Muscle of leg (tissue), 11 donors: ENCODE results near the gene SH3BP5. TPM values are rescaled to one million over a fixed set of nuclear protein-coding genes. Genes with fewer than 3 reads are reported as not detected.

Experiments
- DNase-seq: peaks from one replicate; pipeline ENCODE4 v3.0.0; 2013
- H3K27ac ChIP-seq: one replicate; pipeline ENCODE4 v1.5.1; 2013; ENCODE audit warnings: mild to moderate bottlenecking, low read length, control low read depth
- H3K27me3 ChIP-seq: one replicate; pipeline ENCODE4 v1.6.1; 2013; ENCODE audit warnings: low read length; ENCODE audit not compliant: control insufficient read depth, insufficient read depth
- H3K36me3 ChIP-seq: one replicate; pipeline ENCODE4 v1.6.1; 2013; ENCODE audit warnings: low read length; ENCODE audit not compliant: control insufficient read depth, insufficient read depth
- H3K4me1 ChIP-seq: one replicate; pipeline ENCODE4 v1.6.1; 2013; ENCODE audit warnings: low read length; ENCODE audit not compliant: control insufficient read depth, insufficient read depth
- H3K4me3 ChIP-seq: one replicate; pipeline ENCODE4 v1.5.1; 2013; ENCODE audit warnings: low read length, control low read depth
- H3K9me3 ChIP-seq: replicated peaks from 2 replicates; pipeline ENCODE4 v1.6.1; 2013; ENCODE audit warnings: low read depth, low read length; ENCODE audit not compliant: control insufficient read depth
- WGBS: methylation state at CpG from one replicate; pipeline ENCODE4 v1.1.5; 2013; ENCODE audit warnings: missing lambda C conversion rate; ENCODE audit not compliant: insufficient coverage; 5-methylcytosine and 5-hydroxymethylcytosine counted together
- polyA plus RNA-seq, 8 donors: library from polyadenylated mRNA; unstranded; fragments of 120-200 nt; gene quantifications; one replicate each; pipeline versions ENCODE4 v1.2.1 to v1.2.3, GENCODE V29; 2013; ENCODE audit warnings: inconsistent platforms in 1 of 8, low replicate concordance in 1 of 8; ENCODE audit not compliant: insufficient read length in 8 of 8, insufficient read depth in 1 of 8
- total RNA-seq: library from RNA; stranded (reverse); fragments of 120-200 nt; gene quantifications from one replicate; pipeline ENCODE4 v1.2.4, GENCODE V29; 2013

SH3BP5 gene
- total and polyA plus RNA-seq, 9 donors: 23.7 to 48.4 (median 31.8) TPM

GRCh38 chr3:15207836-15208504 is 124.4 kb downstream of the SH3BP5 start:
- H3K27me3 ChIP-seq: no peaks in the 10 kb centered on the region
- WGBS: no CpG with 5 or more reads among the region's 5 CpGs
- no peak for DNase-seq
- H3K9me3 ChIP-seq: no peaks in the 10 kb centered on the region
- H3K36me3 ChIP-seq: peaks cover 7% of the 10 kb centered on the region
- peaks cover 5% of the 10 kb centered on the region for H3K4me1 ChIP-seq
- H3K27ac ChIP-seq: no peak overlapping the region
- no peak overlapping the region for H3K4me3 ChIP-seq

GRCh38 chr3:15206662-15207576 is 125.5 kb downstream of the SH3BP5 start:
- Histone ChIP-seq H3K27ac (peak overlapping the region; percentile 89), H3K27me3 (no peaks in the 10 kb centered on the region), H3K36me3 (peaks cover 7% of the 10 kb centered on the region), H3K4me1 (peaks cover 5% of the 10 kb centered on the region), H3K9me3 (no peaks in the 10 kb centered on the region), H3K4me3 (peak overlapping the region; percentile 89)
- DNase-seq: peak; percentile 33
- under 1% methylated on average over 22 of the region's 30 CpGs for WGBS

GRCh38 chr3:15205934-15206661 is 126.3 kb downstream of the SH3BP5 start, which contains the start of gene CAPN7:
TSS of gene CAPN7 (plus strand) at chr3:15206246. CDS start at chr3:15206496, 250 bp downstream.
- Histone ChIP-seq H3K27me3 (no peaks in the 10 kb centered on the region), H3K27ac (peak within 1 kb of the TSS; percentile 89), H3K4me1 (peaks cover 5% of the 10 kb centered on the region), H3K36me3 (peaks cover 7% of the 10 kb centered on the region), H3K4me3 (peak within 1 kb of the TSS; percentile 89), H3K9me3 (no peaks in the 10 kb centered on the region)
- 0% methylated on average over 89 of the region's 92 CpGs for WGBS
- peak; percentile 98 for DNase-seq

DNA sequence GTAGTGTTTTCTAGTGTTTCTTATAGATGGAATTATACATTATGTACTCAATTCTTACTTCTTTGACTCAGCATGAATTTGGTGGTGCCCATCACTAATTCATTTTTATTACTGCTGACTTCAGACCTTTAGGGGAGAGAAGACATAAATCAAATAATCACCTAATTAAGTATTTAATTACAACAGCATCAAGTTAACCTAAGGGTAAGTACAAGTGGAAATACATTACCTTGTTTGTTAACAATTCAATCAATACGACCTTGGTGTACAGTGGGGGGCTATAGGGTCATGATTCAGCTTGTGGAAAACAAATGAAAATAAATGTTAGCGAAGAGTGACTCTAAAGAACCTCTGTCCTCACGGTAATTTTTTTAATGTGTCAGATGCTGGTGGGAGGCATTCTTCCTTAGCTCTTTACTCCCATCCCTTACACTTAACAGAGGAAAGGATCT is 126.9 kb downstream of the SH3BP5 start:
- Histone ChIP-seq H3K27me3 (no peaks in the 10 kb centered on the region), H3K4me3 (peak overlapping the region; percentile 54), H3K27ac (peak overlapping the region; percentile 89), H3K4me1 (peaks cover 5% of the 10 kb centered on the region), H3K9me3 (no peaks in the 10 kb centered on the region), H3K36me3 (peaks cover 4% of the 10 kb centered on the region)
- no peak for DNase-seq
- no CpG with 5 or more reads among the region's 3 CpGs for WGBS

Other genes starting within 250 kb of the SH3BP5 start
- gene RBSN, start 233.4 kb downstream of the SH3BP5 start, total RNA-seq: 25.5 TPM
- 10 to 100 TPM; 17.3 to 27.0 (median 22.0) TPM for gene RBSN, start 233.4 kb downstream of the SH3BP5 start, polyA plus RNA-seq
- 23.8 TPM for gene CAPN7, start 126.3 kb downstream of the SH3BP5 start, total RNA-seq
- 10 to 100 TPM; 21.1 to 28.5 (median 23.0) TPM for gene CAPN7, start 126.3 kb downstream of the SH3BP5 start, polyA plus RNA-seq
- 26.6 TPM for gene METTL6, start 95.0 kb upstream of the SH3BP5 start, total RNA-seq
- gene METTL6, start 95.0 kb upstream of the SH3BP5 start, polyA plus RNA-seq: 10 to 100 TPM; 12.8 to 17.3 (median 14.6) TPM
- gene EAF1, start 95.0 kb upstream of the SH3BP5 start, total RNA-seq: 7.2 TPM
- 10 to 100 TPM; 10.4 to 17.4 (median 14.9) TPM for gene EAF1, start 95.0 kb upstream of the SH3BP5 start, polyA plus RNA-seq
- gene COLQ, start 189.1 kb upstream of the SH3BP5 start, total RNA-seq: 15.9 TPM
- gene COLQ, start 189.1 kb upstream of the SH3BP5 start, polyA plus RNA-seq: 10 to 100 TPM; 23.8 to 42.8 (median 34.5) TPM